GM12878 (cell line): ENCODE results near the gene ZNF419. TPM values are rescaled to one million over a fixed set of nuclear protein-coding genes. Genes with fewer than 3 reads are reported as not detected.
"Not testable (repeated sequence)": the region's sequence is repeated elsewhere in the genome, so short reads cannot be mapped to it uniquely, and the experiment has no call there.

Experiments used
- ATAC-seq: fragments of 200-7000 bp; cut with Tn5 transposase; 3 replicates; pipeline ENCODE4 v1.9.1; 2020; ENCODE audit warnings: mild to moderate bottlenecking, moderate library complexity
- BruUV-seq: library from RNA; stranded (reverse); fragments of 400-500 nt; replicated peaks from 2 replicates; lab custom pipeline; 2021; lab: Mats Ljungman, UMichigan
- CTCF ChIA-PET: fragments of 300-600 bp; sonication (Branson Sonifier 250); formaldehyde crosslinking; extraction: SDS; loops from one replicate; lab custom pipeline; 2021; ENCODE audit warnings: inconsistent platforms; lab: Yijun Ruan, JAX
- POLR2A ChIA-PET: fragments of 350-600 bp; formaldehyde crosslinking; extraction: SDS; loops from one replicate; lab custom pipeline; 2021; ENCODE audit warnings: inconsistent platforms; lab: Charles Lee
- RAD21 ChIA-PET: fragments of 300-600 bp; sonication (Branson Sonifier 250); formaldehyde crosslinking; loops from one replicate; lab custom pipeline; 2023; ENCODE audit warnings: antibody characterized with exemption; ENCODE audit not compliant: unreplicated experiment; lab: Charles Lee
- SMC1A ChIA-PET: fragments of 300-600 bp; sonication (Branson Sonifier 250); formaldehyde crosslinking; loops from one replicate; lab custom pipeline; 2023; ENCODE audit not compliant: unreplicated experiment, uncharacterized antibody; lab: Charles Lee
- DNase-seq: peaks from one replicate; pipeline ENCODE4 v3.0.0-alpha.2; 2011; ENCODE audit warnings: low read depth, low spot score
- FAIRE-seq: peaks from 3 replicates; lab custom pipeline; 2011; peaks lifted over from hg19 to GRCh38; lab: Jason Lieb, UNC
- H2AFZ ChIP-seq: 2 replicates; pipeline ENCODE4 v1.6.0; 2011; ENCODE audit warnings: low read depth, low read length, control low read depth; ENCODE audit not compliant: control insufficient read depth
- H3K27ac ChIP-seq: 2 replicates; pipeline ENCODE4 v1.5.1; 2011; ENCODE audit warnings: control low read depth; ENCODE audit not compliant: control insufficient read depth, insufficient read depth
- H3K27me3 ChIP-seq, 2 experiments: replicated peaks in 1 of 2; 2 replicates each; pipeline versions ENCODE4 v1.6.0 to v1.6.1; 2011; ENCODE audit warnings: low read length in 1 of 2; ENCODE audit not compliant: control insufficient read depth in 2 of 2, insufficient read depth in 2 of 2
- H3K36me3 ChIP-seq, 2 experiments: 2 replicates each; pipeline ENCODE4 v1.5.1; 2011; ENCODE audit warnings: low read length in 1 of 2; ENCODE audit not compliant: control insufficient read depth in 2 of 2, insufficient read depth in 2 of 2
- H3K4me1 ChIP-seq: 2 replicates; pipeline ENCODE4 v1.6.1; 2011; ENCODE audit warnings: mild to moderate bottlenecking, low read length, moderate library complexity, mixed read lengths; ENCODE audit not compliant: control insufficient read depth, insufficient read depth
- H3K4me2 ChIP-seq: 2 replicates; pipeline ENCODE4 v1.6.0; 2011; ENCODE audit warnings: control low read depth; ENCODE audit not compliant: control insufficient read depth, insufficient read depth
- H3K4me3 ChIP-seq: fragments of 200-600 bp; sonication (generic); 2 replicates; pipeline ENCODE4 v1.5.1; 2016
- H3K79me2 ChIP-seq: 2 replicates; pipeline ENCODE4 v1.6.0; 2011; ENCODE audit warnings: low read length; ENCODE audit not compliant: control insufficient read depth, insufficient read depth
- H3K9ac ChIP-seq: 2 replicates; pipeline ENCODE4 v1.8.0; 2011; ENCODE audit warnings: low read length, control low read depth, mixed read lengths; ENCODE audit not compliant: control insufficient read depth, insufficient read depth
- H3K9me3 ChIP-seq: replicated peaks from 3 replicates; pipeline ENCODE4 v1.5.1; 2011; ENCODE audit warnings: mild to moderate bottlenecking, low read length; ENCODE audit not compliant: control insufficient read depth, insufficient read depth
- H4K20me1 ChIP-seq: 2 replicates; pipeline ENCODE4 v1.6.0; 2011; ENCODE audit not compliant: control insufficient read depth, insufficient read depth
- ESRRA ChIP-seq: IDR thresholded peaks from 2 replicates; pipeline ENCODE4 v1.6.1; 2012; ENCODE audit warnings: mild to moderate bottlenecking, low read length, improper control_type of control experiment
- KDM1A ChIP-seq: fragments of 200-600 bp; sonication (generic); IDR thresholded peaks from 2 replicates; pipeline ENCODE4 v1.6.1; 2016; ENCODE audit warnings: borderline replicate concordance
- LARP7 ChIP-seq: fragments of 450-650 bp; IDR thresholded peaks from 2 replicates; pipeline ENCODE4 v1.6.1; 2017; ENCODE audit warnings: mild to moderate bottlenecking
- MEF2A ChIP-seq: IDR thresholded peaks from 2 replicates; pipeline ENCODE4 v1.6.1; 2011; ENCODE audit warnings: low read depth, mild to moderate bottlenecking, low read length, moderate library complexity; ENCODE audit not compliant: insufficient read depth
- MEF2B ChIP-seq: fragments of 450-650 bp; IDR thresholded peaks from 2 replicates; pipeline ENCODE4 v1.6.1; 2018; ENCODE audit warnings: mild to moderate bottlenecking, moderate library complexity; ENCODE audit not compliant: partially characterized antibody, poor library complexity, severe bottlenecking
- MYC ChIP-seq: IDR thresholded peaks from 2 replicates; pipeline ENCODE4 v1.6.1; 2011; ENCODE audit warnings: mild to moderate bottlenecking, low read length, moderate library complexity, inconsistent platforms; ENCODE audit not compliant: insufficient read depth, insufficient replicate concordance, insufficient read length, severe bottlenecking
- ZNF207 ChIP-seq: fragments of 450-650 bp; IDR thresholded peaks from 2 replicates; pipeline ENCODE4 v1.6.1; 2014; ENCODE audit warnings: antibody characterized with exemption, mild to moderate bottlenecking, borderline replicate concordance
- WGBS: methylation state at CpG from one replicate; pipeline ENCODE4 v1.1.6; 2016; ENCODE audit warnings: low lambda C conversion rate; ENCODE audit not compliant: insufficient replicate concordance, insufficient coverage; ENCODE audit errors: missing lambda C conversion rate; 5-methylcytosine and 5-hydroxymethylcytosine counted together
- in situ Hi-C: fragments of 300-500 bp; cut with MboI; formaldehyde crosslinking; loops from 9 replicates; pipeline ENCODE4 v1.14.3; 2018; ENCODE audit warnings: mixed read lengths
- intact Hi-C: fragments of 100-400 bp; cut with micrococcal nuclease; formaldehyde crosslinking; loops from one replicate; pipeline ENCODE4 v1.14.2; 2022; ENCODE audit not compliant: unreplicated experiment
- polyA plus RNA-seq, 11 experiments: library from polyadenylated mRNA; depleted of rRNA in 4 of 11; unstranded in 6 of 11; stranded (reverse) in 5 of 11; fragments of >200 nt; fragmentation: Nextera tagmentation in 4 of 11; fragmentation: Illumina TruSeq in 1 of 11; extraction: Ambion mirVana in 4 of 11; extraction: Trizol in 1 of 11; gene quantifications; 1 replicate in 1 of 11; 2 replicates in 10 of 11; pipeline versions ENCODE4 v1.2.1 to v1.2.3, GENCODE V29; 2011 to 2016; ENCODE audit warnings: inconsistent platforms in 2 of 11, missing spikeins in 2 of 11, low read depth in 1 of 11
- total RNA-seq, 4 experiments: library from RNA; depleted of rRNA in 3 of 4; stranded (reverse); fragments of >200 nt in 3 of 4; fragmentation: Illumina TruSeq in 1 of 4; extraction: Trizol in 1 of 4; gene quantifications; 2 replicates each; pipeline versions ENCODE4 v1.2.1 to v1.2.3, GENCODE V29; 2013 to 2021

ZNF419 gene
- total and polyA plus RNA-seq, 10 of the 15 experiments (the other 5 are each of a cell fraction or from before 2014, with no cell fraction given): 0.98 to 12.8 (median 7.3) TPM

DNA sequence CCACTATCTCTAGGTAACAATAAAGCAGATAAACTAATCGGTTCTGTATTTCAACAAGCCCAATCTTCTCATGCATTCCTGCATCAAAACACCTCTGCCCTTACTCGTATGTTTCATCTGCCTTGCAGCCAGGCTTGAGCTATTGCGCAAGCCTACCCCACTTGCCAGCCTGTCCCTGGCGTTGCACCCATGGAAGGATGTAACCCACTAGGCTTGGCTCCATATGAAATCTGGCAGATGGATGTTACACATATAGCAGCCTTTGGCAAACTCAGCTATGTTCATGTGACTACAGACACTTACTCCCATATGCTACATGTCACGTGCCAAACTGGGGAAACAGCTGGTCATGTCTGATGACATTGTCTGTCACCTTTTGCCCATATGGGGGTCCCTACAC is 27.7 kb downstream of the ZNF419 start:
- WGBS: 67% methylated on average over 5 of the region's 5 CpGs
- H3K4me2 ChIP-seq: no peak overlapping the region
- no peak overlapping the region for H3K4me3 ChIP-seq
- H3K9me3 ChIP-seq: peaks cover 9% of the 10 kb centered on the region; the same call in 2 of the 3 replicates
- POLR2A ChIA-PET: no interaction called here
- no peak for FAIRE-seq
- in situ Hi-C loops: no loop called here
- no peak overlapping the region for H2AFZ ChIP-seq
- H3K36me3 ChIP-seq: no peaks in the 10 kb centered on the region
- no peaks in the 10 kb centered on the region for H4K20me1 ChIP-seq
- ATAC-seq: no peak
- intact Hi-C loops: no loop called here
- H3K27me3 ChIP-seq: no peaks in the 10 kb centered on the region
- no peaks in the 10 kb centered on the region for H3K79me2 ChIP-seq
- SMC1A ChIA-PET: no interaction called here
- H3K4me1 ChIP-seq: no peaks in the 10 kb centered on the region
- DNase-seq: no peak
- TF ChIP-seq ESRRA (no peak), MEF2B (no peak), MYC (no peak), MEF2A (no peak), LARP7 (no peak), ZNF207 (no peak), KDM1A (no peak)
- RAD21 ChIA-PET: no interaction called here
- BruUV-seq: no TSS peak
- CTCF ChIA-PET: no interaction called here
- H3K27ac ChIP-seq: no peak overlapping the region
- no peak overlapping the region for H3K9ac ChIP-seq

GRCh38 chr19:57518021-57518420 is 30.5 kb downstream of the ZNF419 start:
- FAIRE-seq, H3K4me3 ChIP-seq, SMC1A ChIA-PET, intact Hi-C loops, H3K27ac ChIP-seq, H3K9ac ChIP-seq, POLR2A ChIA-PET, H4K20me1 ChIP-seq, in situ Hi-C loops, H3K36me3 ChIP-seq, DNase-seq, H3K27me3 ChIP-seq, ATAC-seq, BruUV-seq, H2AFZ ChIP-seq, H3K4me2 ChIP-seq, H3K4me1 ChIP-seq, H3K9me3 ChIP-seq, H3K79me2 ChIP-seq, RAD21 ChIA-PET: not testable (repeated sequence)
- CTCF ChIA-PET: interaction anchor here (0.6 kb wide), 1 partner anchor 218 kb away, joined by 3 read pairs; no protein-coding TSS in a partner anchor
- WGBS: 66% methylated on average over 4 of the region's 4 CpGs
